ENCODE results near the gene IQCN.

Gene IQCN

DNA sequence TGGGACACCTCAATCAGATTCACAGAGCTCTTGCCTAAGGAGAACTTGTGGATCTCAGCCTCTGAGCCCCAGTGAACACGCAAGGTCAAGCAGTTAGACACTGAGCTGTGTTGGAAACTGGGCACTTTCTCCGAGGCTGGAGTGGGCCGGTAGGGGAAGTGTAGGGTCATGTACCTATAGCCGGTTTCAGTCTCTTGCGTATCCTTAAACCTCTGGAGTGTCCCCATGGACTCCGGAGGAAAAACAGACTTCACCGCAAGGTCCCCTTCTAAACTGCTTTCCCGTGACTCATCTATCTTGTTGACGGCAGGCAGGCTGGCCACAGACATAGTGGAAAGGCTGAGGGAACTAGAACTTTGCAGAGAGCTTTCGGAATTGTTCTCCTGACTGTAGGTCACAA is 11.3 kb downstream of the IQCN start (continued):
- TF ChIP-seq ZNF473 (tag by site-specific recombination; IDR thresholded peaks at IDR 0.05) (no peak), ZNF404 (tag by site-specific recombination; IDR thresholded peaks at IDR 0.05) (no peak), ZBTB26 (tag by site-specific recombination; optimal IDR thresholded peaks at IDR 0.05) (no peak), ZNF792 (tag by site-specific recombination; IDR thresholded peaks at IDR 0.05) (no peak), SCRT1 (tag by site-specific recombination; IDR thresholded peaks at IDR 0.05; ENCODE audit: borderline replicate concordance) (no peak), TRIM28 (IDR thresholded peaks at IDR 0.05; ENCODE audit: borderline replicate concordance, low read length) (no peak), ZSCAN18 (tag by site-specific recombination; IDR thresholded peaks at IDR 0.05) (no peak), ZNF626 (tag by site-specific recombination; IDR thresholded peaks at IDR 0.05) (no peak)
- TF ChIP-seq, protein P1, sequence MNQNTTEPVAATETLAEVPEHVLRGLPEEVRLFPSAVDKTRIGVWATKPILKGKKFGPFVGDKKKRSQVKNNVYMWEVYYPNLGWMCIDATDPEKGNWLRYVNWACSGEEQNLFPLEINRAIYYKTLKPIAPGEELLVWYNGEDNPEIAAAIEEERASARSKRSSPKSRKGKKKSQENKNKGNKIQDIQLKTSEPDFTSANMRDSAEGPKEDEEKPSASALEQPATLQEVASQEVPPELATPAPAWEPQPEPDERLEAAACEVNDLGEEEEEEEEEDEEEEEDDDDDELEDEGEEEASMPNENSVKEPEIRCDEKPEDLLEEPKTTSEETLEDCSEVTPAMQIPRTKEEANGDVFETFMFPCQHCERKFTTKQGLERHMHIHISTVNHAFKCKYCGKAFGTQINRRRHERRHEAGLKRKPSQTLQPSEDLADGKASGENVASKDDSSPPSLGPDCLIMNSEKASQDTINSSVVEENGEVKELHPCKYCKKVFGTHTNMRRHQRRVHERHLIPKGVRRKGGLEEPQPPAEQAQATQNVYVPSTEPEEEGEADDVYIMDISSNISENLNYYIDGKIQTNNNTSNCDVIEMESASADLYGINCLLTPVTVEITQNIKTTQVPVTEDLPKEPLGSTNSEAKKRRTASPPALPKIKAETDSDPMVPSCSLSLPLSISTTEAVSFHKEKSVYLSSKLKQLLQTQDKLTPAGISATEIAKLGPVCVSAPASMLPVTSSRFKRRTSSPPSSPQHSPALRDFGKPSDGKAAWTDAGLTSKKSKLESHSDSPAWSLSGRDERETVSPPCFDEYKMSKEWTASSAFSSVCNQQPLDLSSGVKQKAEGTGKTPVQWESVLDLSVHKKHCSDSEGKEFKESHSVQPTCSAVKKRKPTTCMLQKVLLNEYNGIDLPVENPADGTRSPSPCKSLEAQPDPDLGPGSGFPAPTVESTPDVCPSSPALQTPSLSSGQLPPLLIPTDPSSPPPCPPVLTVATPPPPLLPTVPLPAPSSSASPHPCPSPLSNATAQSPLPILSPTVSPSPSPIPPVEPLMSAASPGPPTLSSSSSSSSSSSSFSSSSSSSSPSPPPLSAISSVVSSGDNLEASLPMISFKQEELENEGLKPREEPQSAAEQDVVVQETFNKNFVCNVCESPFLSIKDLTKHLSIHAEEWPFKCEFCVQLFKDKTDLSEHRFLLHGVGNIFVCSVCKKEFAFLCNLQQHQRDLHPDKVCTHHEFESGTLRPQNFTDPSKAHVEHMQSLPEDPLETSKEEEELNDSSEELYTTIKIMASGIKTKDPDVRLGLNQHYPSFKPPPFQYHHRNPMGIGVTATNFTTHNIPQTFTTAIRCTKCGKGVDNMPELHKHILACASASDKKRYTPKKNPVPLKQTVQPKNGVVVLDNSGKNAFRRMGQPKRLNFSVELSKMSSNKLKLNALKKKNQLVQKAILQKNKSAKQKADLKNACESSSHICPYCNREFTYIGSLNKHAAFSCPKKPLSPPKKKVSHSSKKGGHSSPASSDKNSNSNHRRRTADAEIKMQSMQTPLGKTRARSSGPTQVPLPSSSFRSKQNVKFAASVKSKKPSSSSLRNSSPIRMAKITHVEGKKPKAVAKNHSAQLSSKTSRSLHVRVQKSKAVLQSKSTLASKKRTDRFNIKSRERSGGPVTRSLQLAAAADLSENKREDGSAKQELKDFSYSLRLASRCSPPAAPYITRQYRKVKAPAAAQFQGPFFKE (tag by site-specific recombination; IDR thresholded peaks at IDR 0.05; ENCODE audit: borderline replicate concordance): no peak

- Histone ChIP-seq H3K27ac (ENCODE audit: extremely low read depth, low read depth, low read length) (no peak overlapping the region), H3K36me3 (ENCODE audit: control insufficient read depth in 2 of 2, insufficient read depth in 1 of 2, low read length in 2 of 2) (no peaks in the 10 kb centered on the region), H3K4me3 (ENCODE audit: low read depth, low read length) (no peak overlapping the region), H3K9me3 (ENCODE audit: control insufficient read depth, insufficient read depth, low read depth, low read length) (no peaks in the 10 kb centered on the region), H3K4me1 (ENCODE audit: control insufficient read depth, insufficient read depth, low read length) (no peaks in the 10 kb centered on the region)
- POLR2A ChIA-PET: interaction anchor here (0.9 kb wide), 1 partner anchor 19 kb away, joined by 4 read pairs; the partner anchor contains the start of gene JUND
- TF ChIP-seq, protein P2, sequence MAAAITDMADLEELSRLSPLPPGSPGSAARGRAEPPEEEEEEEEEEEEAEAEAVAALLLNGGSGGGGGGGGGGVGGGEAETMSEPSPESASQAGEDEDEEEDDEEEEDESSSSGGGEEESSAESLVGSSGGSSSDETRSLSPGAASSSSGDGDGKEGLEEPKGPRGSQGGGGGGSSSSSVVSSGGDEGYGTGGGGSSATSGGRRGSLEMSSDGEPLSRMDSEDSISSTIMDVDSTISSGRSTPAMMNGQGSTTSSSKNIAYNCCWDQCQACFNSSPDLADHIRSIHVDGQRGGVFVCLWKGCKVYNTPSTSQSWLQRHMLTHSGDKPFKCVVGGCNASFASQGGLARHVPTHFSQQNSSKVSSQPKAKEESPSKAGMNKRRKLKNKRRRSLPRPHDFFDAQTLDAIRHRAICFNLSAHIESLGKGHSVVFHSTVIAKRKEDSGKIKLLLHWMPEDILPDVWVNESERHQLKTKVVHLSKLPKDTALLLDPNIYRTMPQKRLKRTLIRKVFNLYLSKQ (tag by site-specific recombination; IDR thresholded peaks at IDR 0.05; ENCODE audit: borderline replicate concordance): no peak
- no peak for TF ChIP-seq ZNF561 (tag by site-specific recombination; IDR thresholded peaks at IDR 0.05; ENCODE audit: borderline replicate concordance)
- TF ChIP-seq ZNF785 (tag by site-specific recombination; IDR thresholded peaks at IDR 0.05): no peak
- TF ChIP-seq WT1 (tag by site-specific recombination; IDR thresholded peaks at IDR 0.05): no peak
- no peak for TF ChIP-seq KLF9 (tag by site-specific recombination; IDR thresholded peaks at IDR 0.05; ENCODE audit: low read depth)
- TF ChIP-seq, protein P3, sequence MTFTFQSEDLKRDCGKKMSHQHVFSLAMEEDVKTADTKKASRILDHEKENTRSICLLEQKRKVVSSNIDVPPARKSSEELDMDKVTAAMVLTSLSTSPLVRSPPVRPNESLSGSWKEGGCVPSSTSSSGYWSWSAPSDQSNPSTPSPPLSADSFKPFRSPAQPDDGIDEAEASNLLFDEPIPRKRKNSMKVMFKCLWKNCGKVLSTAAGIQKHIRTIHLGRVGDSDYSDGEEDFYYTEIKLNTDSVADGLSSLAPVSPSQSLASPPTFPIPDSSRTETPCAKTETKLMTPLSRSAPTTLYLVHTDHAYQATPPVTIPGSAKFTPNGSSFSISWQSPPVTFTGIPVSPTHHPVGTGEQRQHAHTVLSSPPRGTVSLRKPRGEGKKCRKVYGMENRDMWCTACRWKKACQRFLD (tag by site-specific recombination; IDR thresholded peaks at IDR 0.05): no peak
- TF ChIP-seq ZNF664 (tag by site-specific recombination; IDR thresholded peaks at IDR 0.05): no peak
- no peak for TF ChIP-seq ZFP41 (tag by site-specific recombination; IDR thresholded peaks at IDR 0.05; ENCODE audit: borderline replicate concordance)
- CTCF ChIA-PET: interaction anchor here (0.6 to 1.6 kb wide), 4 partner anchors 9 to 150 kb away, joined by 3 to 5 read pairs (median 4); no protein-coding TSS in a partner anchor
Observed at GRCh38 chr19:18262144-18262543, 12.1 kb downstream of the IQCN start.
